GM12872 (cell line): ENCODE data around the gene PTCD3.

Source experiments
- TF ChIP-seq, protein P1 (sequence below): IDR thresholded peaks from 3 replicates; pipeline ENCODE4 v1.5.1; 2011; ENCODE audit warnings: low read depth, mild to moderate bottlenecking, low read length, moderate library complexity; ENCODE audit not compliant: insufficient read depth

PTCD3 gene

DNA sequence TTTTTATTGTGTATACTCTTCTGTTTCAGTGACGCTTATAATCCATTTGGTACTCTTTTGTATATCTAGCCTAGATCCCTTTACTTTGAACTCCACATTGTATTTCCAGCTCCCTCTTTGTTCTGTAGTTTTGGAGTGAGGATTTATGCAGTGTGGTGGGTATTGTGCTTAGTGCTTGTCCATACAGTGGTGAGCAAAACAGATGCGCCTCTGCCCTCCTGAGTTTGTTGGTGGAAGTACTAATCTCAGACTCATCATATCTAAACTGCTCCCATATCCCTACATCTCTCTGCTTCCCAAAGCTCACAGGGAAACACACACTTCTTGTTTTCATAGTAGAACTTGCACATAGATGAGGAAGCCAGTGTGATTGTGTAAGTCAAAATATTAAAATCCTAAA, 12.1 kb downstream of the PTCD3 start:
- TF ChIP-seq, protein P1, sequence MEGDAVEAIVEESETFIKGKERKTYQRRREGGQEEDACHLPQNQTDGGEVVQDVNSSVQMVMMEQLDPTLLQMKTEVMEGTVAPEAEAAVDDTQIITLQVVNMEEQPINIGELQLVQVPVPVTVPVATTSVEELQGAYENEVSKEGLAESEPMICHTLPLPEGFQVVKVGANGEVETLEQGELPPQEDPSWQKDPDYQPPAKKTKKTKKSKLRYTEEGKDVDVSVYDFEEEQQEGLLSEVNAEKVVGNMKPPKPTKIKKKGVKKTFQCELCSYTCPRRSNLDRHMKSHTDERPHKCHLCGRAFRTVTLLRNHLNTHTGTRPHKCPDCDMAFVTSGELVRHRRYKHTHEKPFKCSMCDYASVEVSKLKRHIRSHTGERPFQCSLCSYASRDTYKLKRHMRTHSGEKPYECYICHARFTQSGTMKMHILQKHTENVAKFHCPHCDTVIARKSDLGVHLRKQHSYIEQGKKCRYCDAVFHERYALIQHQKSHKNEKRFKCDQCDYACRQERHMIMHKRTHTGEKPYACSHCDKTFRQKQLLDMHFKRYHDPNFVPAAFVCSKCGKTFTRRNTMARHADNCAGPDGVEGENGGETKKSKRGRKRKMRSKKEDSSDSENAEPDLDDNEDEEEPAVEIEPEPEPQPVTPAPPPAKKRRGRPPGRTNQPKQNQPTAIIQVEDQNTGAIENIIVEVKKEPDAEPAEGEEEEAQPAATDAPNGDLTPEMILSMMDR: no peak

DNA sequence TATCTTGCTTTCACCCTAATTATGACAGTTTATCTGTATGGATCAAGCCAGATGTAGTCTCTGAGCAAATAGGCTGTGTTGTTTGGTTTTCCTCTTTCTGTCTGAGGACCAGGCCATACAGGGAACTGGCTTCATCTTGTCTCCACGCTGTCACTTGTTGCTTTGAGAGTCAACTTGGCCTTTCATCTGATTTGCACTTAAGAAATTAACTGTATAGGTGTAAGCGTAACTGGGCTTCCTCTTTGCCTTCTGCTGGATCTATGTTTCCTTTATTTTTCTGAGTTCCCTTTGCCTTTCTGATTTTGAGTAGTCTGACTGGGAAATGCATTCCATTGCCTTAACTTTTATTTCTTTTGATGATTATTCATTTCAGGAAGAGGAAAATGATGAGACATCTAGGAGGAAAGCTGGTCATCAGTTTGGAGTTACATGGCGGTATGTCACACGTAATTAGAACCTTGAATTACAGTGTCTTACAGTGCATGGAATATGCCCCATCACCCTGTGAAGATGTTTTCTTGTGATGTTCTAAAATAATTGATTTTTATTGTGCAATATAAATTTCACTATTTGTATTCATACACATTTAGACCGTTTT, 17.4 kb downstream of the PTCD3 start:
- TF ChIP-seq, protein P1: no peak

DNA sequence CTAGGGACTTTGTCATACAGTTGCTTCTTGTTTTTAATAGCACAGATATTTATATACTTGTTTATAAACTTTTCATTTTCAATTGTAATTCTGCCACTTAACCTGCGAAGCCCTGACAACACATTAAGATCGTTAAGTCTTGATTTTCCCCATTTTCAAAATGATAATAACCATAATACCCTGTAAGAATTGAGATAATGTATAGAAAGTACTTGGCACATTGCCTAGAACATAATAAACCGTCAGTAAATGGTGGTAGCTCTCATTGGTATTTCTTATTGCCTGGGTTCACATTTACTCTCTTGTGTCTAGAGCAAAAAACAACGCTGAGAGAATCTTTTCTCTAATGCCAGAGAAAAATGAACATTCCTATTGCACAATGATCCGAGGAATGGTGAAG, 18.6 kb downstream of the PTCD3 start:
- TF ChIP-seq, protein P1: no peak

DNA sequence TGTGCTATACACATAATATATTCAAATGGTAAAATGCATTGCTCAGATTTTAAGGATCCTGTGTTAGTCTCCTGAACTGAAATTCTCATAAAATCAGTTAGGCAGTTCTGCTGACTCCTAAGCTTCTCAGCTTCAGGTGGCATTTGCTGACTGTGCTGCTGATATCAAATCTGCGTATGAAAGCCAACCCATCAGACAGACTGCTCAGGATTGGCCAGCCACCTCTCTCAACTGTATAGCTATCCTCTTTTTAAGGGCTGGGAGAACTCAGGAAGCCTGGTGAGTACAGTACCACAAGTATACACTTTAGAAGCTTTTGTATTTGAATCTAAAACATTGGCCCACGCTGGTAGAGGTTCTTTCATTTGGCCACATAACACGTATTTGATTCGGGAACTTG, 28.7 kb downstream of the PTCD3 start:
- TF ChIP-seq, protein P1: no peak

DNA sequence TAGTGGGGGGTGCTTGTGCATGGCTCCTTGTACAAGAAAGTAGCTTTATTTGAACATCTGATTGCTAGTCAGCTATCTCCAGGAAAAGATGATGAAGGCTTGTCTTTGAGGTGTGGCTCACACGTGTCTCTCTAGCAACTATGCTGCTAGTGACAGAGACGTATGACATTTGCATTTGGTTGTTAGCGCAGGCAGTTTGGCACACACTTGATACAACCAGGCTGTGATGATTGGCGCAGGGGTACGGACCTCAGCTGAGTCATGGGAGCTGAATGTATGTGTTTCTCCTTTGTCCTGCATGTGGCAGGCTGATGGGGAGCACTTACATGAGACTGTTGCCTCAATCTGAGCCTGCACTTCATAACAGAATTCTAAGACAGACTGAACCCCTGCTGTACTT, 29.6 kb downstream of the PTCD3 start:
- TF ChIP-seq, protein P1: no peak

DNA sequence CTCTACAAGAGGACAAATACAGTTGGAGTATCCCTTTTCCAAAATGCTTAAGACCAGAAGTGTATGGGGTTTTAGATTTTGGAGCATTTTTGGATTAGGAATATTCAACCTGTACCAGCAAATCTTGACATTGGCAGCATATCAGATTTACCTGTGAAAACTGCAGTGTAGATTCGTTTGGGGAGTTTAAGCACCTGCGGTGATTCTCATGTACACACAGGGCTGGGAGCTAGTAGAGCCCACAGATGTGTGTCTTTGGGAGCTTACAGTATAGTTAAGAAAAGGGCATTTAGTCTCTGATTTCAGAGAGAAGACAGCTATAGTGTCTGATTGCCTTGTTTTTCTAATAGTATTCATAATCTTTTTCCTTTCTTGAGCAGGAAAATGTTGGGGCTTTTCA, 30.1 kb downstream of the PTCD3 start:
- TF ChIP-seq, protein P1: no peak

DNA sequence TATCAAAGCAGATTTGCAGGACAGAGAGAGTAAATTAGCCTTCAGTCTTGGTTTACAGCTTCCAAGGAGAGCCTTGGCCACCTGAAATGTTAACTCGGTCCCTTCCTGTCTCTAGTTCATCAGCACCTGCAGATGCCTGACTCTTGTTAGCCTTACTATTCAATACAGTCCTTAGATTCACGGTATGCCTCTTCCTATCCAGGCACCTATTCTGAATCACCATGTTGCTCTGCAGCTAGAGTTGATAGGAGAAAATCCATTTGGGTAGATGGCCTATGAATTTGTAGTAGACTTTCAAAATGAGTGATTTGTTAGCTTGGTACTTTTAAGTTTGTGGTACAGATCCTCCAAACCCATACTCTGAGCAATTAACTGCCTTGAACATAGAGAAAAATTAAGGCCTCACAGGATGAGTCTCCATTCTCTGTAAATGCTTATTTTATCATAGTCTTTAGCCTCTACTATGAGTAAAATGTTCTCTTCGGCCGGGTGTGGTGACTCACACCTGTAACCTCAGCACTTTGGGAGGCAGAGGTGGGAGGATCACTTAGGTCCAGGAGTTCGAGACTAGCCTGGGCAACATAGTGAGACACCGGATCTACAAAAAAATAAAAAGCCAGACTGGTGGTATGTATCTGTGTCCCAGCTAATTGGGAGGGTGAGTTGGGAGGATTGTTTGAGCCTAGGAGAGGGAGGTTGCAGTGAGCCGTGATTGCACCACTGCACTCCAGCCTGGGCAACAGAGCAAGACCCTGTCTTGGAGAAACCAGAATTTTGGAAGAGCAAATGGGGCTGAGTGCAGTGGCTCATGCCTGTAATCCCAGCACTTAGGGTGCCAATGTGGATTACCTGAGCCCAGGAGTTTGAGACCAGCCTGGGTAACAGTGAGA, 32.9 kb downstream of the PTCD3 start:
- TF ChIP-seq, protein P1: no peak
